GM06990 (cell line): ENCODE results near the gene PRRT3.

ENCODE experiments used
- DNase-seq: peaks from one replicate; pipeline ENCODE4 v3.0.0-alpha.2; 2011; ENCODE audit not compliant: insufficient read length; ENCODE audit errors: extremely low read depth
- H3K27me3 ChIP-seq: replicated peaks from 2 replicates; pipeline ENCODE4 v1.6.0; 2011; ENCODE audit warnings: low read length; ENCODE audit not compliant: control insufficient read depth, insufficient read depth
- H3K36me3 ChIP-seq: 2 replicates; pipeline ENCODE4 v1.5.1; 2011; ENCODE audit warnings: low read length; ENCODE audit not compliant: control insufficient read depth, insufficient read depth
- H3K4me3 ChIP-seq: replicated peaks from 2 replicates; pipeline ENCODE4 v1.5.1; 2011; ENCODE audit warnings: low read depth, mild to moderate bottlenecking, control low read depth, low read length
- TF ChIP-seq, protein P1 (sequence below): IDR thresholded peaks from 2 replicates; pipeline ENCODE4 v1.5.1; 2011; ENCODE audit warnings: low read length, control low read depth, mild to moderate bottlenecking, inconsistent platforms; ENCODE audit not compliant: insufficient read depth, poor library complexity, severe bottlenecking

PRRT3 gene

DNA sequence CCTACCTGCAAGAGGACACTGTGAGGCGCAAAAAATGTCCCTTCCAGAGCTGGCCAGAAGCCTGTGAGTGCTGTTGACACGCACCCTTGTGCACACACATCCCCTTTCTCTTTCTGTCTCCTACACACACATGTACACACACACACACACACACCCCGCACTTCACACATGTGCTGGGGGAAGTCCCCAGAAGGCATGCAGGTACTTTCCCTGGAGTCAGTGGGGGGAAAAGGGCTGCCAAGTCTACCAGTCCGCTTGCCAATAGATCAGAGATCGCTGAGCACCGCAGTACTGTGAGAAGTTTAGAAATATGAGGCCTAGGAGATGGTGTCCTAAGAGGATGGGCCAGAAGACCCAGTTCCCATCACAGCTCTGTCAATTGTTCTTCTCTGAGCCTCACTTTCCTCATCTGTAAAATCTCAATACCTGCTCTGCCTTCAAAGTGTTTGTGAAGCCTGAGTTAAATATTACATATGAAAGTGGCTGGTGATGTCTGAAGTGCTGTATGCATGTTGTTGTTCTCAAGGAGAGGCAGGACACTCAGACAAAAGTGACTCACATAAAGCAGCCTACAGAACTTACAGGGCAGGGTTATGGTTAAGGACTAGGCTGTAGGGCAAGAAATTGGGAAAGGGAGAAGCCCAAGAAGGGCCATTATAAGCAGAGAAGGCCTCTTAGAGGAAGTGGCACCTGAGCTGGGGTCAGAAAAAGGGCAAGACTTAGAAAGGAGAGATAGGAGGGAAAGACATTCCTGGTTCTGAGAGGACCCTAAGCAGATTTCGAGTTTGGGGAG is 42.8 kb downstream of the PRRT3 start:
- Histone ChIP-seq H3K36me3 (no peaks in the 10 kb centered on the region), H3K27me3 (no peaks in the 10 kb centered on the region), H3K4me3 (no peak overlapping the region)
- DNase-seq, result no peak
- TF ChIP-seq, protein P1, sequence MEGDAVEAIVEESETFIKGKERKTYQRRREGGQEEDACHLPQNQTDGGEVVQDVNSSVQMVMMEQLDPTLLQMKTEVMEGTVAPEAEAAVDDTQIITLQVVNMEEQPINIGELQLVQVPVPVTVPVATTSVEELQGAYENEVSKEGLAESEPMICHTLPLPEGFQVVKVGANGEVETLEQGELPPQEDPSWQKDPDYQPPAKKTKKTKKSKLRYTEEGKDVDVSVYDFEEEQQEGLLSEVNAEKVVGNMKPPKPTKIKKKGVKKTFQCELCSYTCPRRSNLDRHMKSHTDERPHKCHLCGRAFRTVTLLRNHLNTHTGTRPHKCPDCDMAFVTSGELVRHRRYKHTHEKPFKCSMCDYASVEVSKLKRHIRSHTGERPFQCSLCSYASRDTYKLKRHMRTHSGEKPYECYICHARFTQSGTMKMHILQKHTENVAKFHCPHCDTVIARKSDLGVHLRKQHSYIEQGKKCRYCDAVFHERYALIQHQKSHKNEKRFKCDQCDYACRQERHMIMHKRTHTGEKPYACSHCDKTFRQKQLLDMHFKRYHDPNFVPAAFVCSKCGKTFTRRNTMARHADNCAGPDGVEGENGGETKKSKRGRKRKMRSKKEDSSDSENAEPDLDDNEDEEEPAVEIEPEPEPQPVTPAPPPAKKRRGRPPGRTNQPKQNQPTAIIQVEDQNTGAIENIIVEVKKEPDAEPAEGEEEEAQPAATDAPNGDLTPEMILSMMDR, result no peak

DNA sequence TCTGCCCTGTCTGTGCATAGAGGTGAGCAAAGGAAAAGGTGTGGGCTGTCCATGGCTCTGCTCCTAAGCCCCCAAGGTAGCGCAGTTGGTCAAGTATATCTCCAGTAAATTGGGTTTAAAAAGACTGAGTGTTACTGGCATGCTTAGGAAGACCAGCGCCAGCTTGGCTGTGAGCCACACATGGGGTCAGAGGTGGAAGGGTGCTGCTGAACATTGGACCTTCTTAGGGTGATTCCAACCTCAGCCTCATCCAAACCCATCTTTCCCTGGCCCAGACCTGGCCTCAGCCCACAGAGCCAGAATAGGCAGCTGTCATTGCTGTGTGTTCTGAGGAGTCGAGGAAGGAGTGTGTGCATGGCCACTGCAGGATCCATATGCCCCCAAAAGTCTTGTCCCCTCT is 43.9 kb downstream of the PRRT3 start:
- TF ChIP-seq, protein P1, result no peak
- Histone ChIP-seq H3K36me3 (no peaks in the 10 kb centered on the region), H3K4me3 (no peak overlapping the region), H3K27me3 (no peaks in the 10 kb centered on the region)
- no peak for DNase-seq

DNA sequence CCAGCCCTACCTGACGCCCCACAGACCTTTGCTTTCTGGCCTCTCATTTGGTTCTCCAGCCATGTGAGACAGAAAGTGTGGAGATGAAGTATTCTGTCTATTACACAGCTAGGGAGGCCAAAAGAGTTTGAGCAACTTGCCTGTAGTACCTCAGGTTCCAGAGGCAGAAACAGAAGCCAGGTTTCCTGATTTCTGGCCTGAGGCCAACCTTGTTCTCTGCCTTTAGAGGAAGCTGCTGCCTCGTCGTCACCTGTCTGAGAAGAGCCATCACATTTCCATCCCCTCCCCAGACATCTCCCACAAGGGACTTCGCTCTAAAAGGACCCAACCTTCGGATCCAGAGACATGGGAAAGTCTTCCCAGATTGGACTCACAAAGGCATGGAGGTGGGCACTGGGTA is 45.7 kb downstream of the PRRT3 start:
- Histone ChIP-seq H3K36me3 (no peaks in the 10 kb centered on the region), H3K4me3 (no peak overlapping the region), H3K27me3 (no peaks in the 10 kb centered on the region)
- TF ChIP-seq, protein P1, result no peak
- DNase-seq, result no peak

DNA sequence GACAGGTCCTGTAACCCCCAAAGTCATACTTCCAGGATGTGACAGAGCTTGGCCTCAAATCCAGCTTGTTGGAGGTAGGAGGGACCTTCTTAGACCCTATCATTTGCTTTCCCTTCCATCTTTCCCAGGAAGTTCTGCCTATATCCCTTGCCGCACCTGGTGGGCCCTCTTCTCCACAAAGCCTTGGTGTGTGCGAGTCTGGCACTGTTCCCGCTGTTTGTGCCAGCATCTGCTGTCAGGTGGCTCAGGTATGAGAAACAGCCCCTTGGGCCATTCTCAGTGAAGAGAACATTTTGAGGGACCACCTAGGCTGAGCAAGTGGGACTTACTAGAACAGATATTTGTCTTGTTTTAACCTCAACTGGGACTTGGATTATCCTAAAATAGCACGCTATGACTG is 48.3 kb downstream of the PRRT3 start:
- H3K4me3 ChIP-seq, result no peak overlapping the region
- TF ChIP-seq, protein P1, result no peak
- no peaks in the 10 kb centered on the region for H3K36me3 ChIP-seq
- H3K27me3 ChIP-seq, result no peaks in the 10 kb centered on the region
- DNase-seq, result no peak

DNA sequence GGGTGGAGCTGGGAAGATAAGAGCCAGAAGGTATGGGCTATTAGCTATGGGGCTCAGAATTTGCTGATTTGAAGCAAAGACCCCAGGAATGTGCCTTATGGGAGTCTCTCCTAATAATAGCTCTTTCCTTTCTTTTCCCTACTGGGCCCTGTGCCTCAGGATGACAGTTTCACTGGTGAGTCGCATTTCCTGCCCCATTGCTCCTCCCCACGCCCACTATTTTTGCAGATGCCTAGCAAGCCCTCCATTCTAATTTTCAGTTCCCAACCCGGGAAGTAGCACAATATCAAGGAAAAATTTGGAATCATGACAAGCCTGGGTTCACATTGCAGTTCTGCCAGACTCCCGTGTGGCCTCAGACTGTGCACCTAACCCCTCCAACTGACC is 49.0 kb downstream of the PRRT3 start:
- TF ChIP-seq, protein P1, result no peak
- Histone ChIP-seq H3K4me3 (no peak overlapping the region), H3K36me3 (no peaks in the 10 kb centered on the region; the same call in 1 of the 2 replicates), H3K27me3 (no peaks in the 10 kb centered on the region)
- no peak for DNase-seq
